ENCODE data around the gene GALNT2.

Gene GALNT2

GRCh38 chr1:230321341-230321740 is 254.3 kb downstream of the GALNT2 start:
- Histone ChIP-seq H3K27me3 (ENCODE audit: control insufficient read depth, insufficient read depth, low read length) (no peaks in the 10 kb centered on the region), H3K36me3 (ENCODE audit: control insufficient read depth, insufficient read depth, low read length) (no peaks in the 10 kb centered on the region), H3K4me2 (ENCODE audit: low read length) (no peak overlapping the region), H2AFZ (no peak overlapping the region), H3K4me3 (ENCODE audit: low read depth, low read length) (no peak overlapping the region), H3K9ac (no peak overlapping the region), H3K27ac (no peak overlapping the region), H3K79me2 (no peaks in the 10 kb centered on the region), H3K9me3 (ENCODE audit: control insufficient read depth, low read length) (no peaks in the 10 kb centered on the region), H3K4me1 (peaks cover 8% of the 10 kb centered on the region)
- no peak for TF ChIP-seq CTCF (IDR thresholded peaks at IDR 0.05)

GRCh38 chr1:230321741-230322420 is 254.8 kb downstream of the GALNT2 start:
- H3K27ac ChIP-seq: no peak overlapping the region
- H3K4me1 ChIP-seq: peaks cover 10% of the 10 kb centered on the region
- H3K4me2 ChIP-seq (ENCODE audit: low read length): no peak overlapping the region
- no peak overlapping the region for H2AFZ ChIP-seq
- no peaks in the 10 kb centered on the region for H3K9me3 ChIP-seq (ENCODE audit: control insufficient read depth, low read length)
- no peak for TF ChIP-seq CTCF (IDR thresholded peaks at IDR 0.05)
- no peaks in the 10 kb centered on the region for H3K36me3 ChIP-seq (ENCODE audit: control insufficient read depth, insufficient read depth, low read length)
- H3K27me3 ChIP-seq (ENCODE audit: control insufficient read depth, insufficient read depth, low read length): no peaks in the 10 kb centered on the region
- no peak overlapping the region for H3K9ac ChIP-seq
- no peak overlapping the region for H3K4me3 ChIP-seq (ENCODE audit: low read depth, low read length)
- H3K79me2 ChIP-seq: no peaks in the 10 kb centered on the region

- TF ChIP-seq CTCF (IDR thresholded peaks at IDR 0.05): no peak
- Histone ChIP-seq H3K36me3 (ENCODE audit: control insufficient read depth, insufficient read depth, low read length) (no peaks in the 10 kb centered on the region), H3K4me1 (peaks cover 15% of the 10 kb centered on the region), H3K4me2 (ENCODE audit: low read length) (no peak overlapping the region), H3K9ac (no peak overlapping the region), H3K27ac (no peak overlapping the region), H3K79me2 (no peaks in the 10 kb centered on the region), H3K9me3 (ENCODE audit: control insufficient read depth, low read length) (no peaks in the 10 kb centered on the region), H3K27me3 (ENCODE audit: control insufficient read depth, insufficient read depth, low read length) (no peaks in the 10 kb centered on the region), H2AFZ (no peak overlapping the region), H3K4me3 (ENCODE audit: low read depth, low read length) (no peak overlapping the region)
These were observed 255.4 kb downstream of the GALNT2 start for GRCh38 chr1:230322421-230322756.

GRCh38 chr1:230322967-230323547 is 256.0 kb downstream of the GALNT2 start:
- H2AFZ ChIP-seq: no peak overlapping the region
- no peak overlapping the region for H3K9ac ChIP-seq
- no peak overlapping the region for H3K4me3 ChIP-seq (ENCODE audit: low read depth, low read length)
- no peak for TF ChIP-seq CTCF (IDR thresholded peaks at IDR 0.05)
- no peaks in the 10 kb centered on the region for H3K79me2 ChIP-seq
- H3K4me1 ChIP-seq: peaks cover 14% of the 10 kb centered on the region
- no peak overlapping the region for H3K27ac ChIP-seq
- H3K36me3 ChIP-seq (ENCODE audit: control insufficient read depth, insufficient read depth, low read length): no peaks in the 10 kb centered on the region
- no peaks in the 10 kb centered on the region for H3K9me3 ChIP-seq (ENCODE audit: control insufficient read depth, low read length)
- no peaks in the 10 kb centered on the region for H3K27me3 ChIP-seq (ENCODE audit: control insufficient read depth, insufficient read depth, low read length)
- H3K4me2 ChIP-seq (ENCODE audit: low read length): no peak overlapping the region

GRCh38 chr1:230323686-230324085 is 256.6 kb downstream of the GALNT2 start:
- TF ChIP-seq CTCF (IDR thresholded peaks at IDR 0.05): no peak
- H3K4me3 ChIP-seq (ENCODE audit: low read depth, low read length): no peak overlapping the region
- H3K9me3 ChIP-seq (ENCODE audit: control insufficient read depth, low read length): no peaks in the 10 kb centered on the region
- H3K27me3 ChIP-seq (ENCODE audit: control insufficient read depth, insufficient read depth, low read length): no peaks in the 10 kb centered on the region
- H3K27ac ChIP-seq: no peak overlapping the region
- H3K4me2 ChIP-seq (ENCODE audit: low read length): no peak overlapping the region
- no peak overlapping the region for H2AFZ ChIP-seq
- peaks cover 12% of the 10 kb centered on the region for H3K4me1 ChIP-seq
- no peaks in the 10 kb centered on the region for H3K36me3 ChIP-seq (ENCODE audit: control insufficient read depth, insufficient read depth, low read length)
- H3K9ac ChIP-seq: no peak overlapping the region
- H3K79me2 ChIP-seq: no peaks in the 10 kb centered on the region

Measured in parathyroid adenoma (tissue), 2 donors.